HG03060 (cell line): Measurements from ENCODE around the gene TRAK1.

Experiments used
- ATAC-seq: cut with Tn5 transposase; IDR thresholded peaks from one replicate; pipeline ENCODE4 v1.9.1; 2021; ENCODE audit warnings: low read depth, moderate number of reproducible peaks; ENCODE audit not compliant: unreplicated experiment

The TRAK1 gene

DNA sequence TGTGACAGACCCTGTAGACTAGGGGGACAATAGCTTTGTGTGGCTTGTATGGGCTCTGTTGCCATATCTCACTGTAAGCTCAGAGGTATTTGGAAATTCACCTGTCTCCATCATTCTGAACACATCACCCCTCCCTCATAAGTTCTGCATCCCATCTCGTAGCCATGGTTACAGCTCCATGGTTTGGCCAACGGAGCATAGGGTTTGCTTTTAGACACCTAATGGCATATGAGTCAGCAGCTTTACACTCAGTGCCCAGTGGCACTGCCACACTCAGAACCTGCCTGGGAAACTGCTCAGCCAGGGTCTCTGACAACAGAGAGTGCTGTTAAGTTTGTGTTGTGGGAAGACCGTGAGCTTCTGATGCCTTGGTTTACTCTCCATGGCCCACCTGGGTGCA, 107.6 kb downstream of the TRAK1 start:
- ATAC-seq = no peak

DNA sequence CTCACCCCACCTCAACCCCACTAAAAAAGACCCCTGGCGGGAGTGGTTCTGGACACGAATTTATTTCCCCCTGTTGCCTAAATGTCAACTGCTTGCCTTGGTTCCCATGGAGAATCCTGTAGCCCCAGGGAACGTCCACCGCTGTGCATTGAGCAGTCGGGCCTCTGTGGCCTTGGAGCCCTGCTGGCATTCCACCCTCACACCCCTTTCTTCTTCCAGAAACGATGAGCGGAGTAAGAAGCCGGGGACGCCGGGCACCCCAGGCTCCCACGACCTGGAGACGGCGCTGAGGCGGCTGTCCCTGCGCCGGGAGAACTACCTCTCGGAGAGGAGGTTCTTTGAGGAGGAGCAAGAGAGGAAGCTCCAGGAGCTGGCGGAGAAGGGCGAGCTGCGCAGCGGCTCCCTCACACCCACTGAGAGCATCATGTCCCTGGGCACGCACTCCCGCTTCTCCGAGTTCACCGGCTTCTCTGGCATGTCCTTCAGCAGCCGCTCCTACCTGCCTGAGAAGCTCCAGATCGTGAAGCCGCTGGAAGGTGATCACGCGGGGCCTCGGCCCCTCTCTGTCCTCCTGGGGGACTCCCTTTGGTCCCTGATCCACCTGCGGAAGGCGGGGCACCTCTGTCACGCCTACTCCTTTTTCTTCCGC, 111.2 kb downstream of the TRAK1 start:
- ATAC-seq = no peak

DNA sequence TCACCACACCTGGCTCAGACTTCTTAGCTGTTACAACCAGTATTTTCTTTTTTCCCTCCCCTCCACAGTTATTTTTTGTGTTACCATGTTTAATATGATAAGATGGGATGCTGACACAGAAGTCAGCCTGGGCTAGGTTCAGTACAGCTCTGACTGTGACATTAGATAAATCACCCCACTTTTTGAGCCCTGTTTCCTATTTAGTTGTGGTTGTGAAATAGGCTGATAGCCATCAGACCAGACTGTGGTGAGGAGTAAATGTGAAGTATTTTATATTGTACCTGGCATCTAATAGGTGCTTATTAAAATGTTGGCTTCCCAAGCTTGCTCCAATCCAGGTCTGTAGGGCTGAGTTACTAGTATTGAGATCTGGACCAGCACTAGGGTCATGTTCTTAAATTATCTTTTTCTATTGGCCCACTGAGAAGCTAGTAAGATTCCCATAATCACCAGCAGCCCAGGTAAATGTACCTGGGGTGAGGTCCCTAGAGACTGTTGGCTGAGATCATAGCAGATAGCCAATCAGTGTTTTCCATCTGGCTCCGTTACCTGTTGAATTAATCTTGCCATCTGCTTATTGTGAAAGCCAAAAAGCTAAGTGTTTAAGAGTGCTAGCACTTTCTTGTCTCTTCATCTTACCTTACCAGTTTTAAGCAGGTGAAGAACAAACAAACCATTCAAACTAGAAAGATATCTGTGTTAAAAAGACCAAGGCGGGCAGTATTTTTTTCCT, 113.9 kb downstream of the TRAK1 start:
- ATAC-seq = no peak

DNA sequence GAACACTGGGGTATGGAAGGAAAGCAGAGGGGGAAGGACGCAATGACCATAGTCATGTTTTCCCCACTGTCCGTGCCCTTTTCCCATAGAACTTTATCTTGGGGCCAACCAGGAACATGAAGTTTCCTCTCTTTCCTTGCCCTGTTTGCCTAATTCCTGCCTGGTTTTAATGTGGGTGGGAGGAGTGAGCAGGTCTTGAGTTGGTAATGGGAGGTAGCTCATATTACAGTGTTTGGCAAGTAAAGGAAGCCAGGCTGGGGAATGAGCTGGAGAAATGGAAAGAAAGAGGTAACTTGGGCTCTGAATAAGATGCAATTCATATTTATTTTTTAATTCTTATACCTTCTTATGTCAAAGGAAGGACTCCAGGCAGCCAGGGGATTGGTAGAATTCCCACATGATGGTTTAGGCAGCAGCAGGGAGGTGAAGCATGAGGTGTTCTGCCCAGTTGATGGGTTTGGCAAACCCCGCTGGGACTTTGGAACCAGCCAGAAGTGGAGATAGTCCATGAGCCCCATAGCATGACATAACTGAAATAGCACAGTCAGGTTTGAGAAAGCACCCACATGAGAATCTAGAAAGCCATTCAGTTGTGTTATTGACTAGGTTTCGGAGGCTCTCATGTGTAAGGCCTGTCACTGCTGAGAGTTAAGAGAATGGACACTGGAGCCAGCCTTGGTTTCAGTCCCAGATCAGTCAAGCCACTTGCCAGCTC, 114.8 kb downstream of the TRAK1 start:
- ATAC-seq = peak; percentile 66

DNA sequence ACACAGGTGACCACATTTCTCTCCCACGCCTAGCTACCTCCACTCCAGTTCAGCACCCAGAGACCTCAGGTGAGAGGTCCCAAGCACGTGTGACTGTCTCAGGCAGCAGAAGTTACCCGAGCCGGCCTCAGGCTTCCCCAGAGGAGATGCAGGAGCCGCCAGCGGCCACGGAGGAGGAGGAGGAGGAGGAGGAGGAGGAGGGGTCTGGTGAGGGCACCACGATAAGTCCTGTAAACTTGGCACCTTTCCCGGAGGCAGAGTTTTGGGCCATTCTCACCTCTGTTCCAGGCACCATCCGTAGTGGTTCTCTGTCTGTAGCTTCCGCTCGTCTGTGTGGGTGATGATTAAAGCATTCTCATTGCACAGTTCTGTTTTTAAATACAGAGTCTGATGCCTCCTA, 118.8 kb downstream of the TRAK1 start:
- ATAC-seq = no peak

DNA sequence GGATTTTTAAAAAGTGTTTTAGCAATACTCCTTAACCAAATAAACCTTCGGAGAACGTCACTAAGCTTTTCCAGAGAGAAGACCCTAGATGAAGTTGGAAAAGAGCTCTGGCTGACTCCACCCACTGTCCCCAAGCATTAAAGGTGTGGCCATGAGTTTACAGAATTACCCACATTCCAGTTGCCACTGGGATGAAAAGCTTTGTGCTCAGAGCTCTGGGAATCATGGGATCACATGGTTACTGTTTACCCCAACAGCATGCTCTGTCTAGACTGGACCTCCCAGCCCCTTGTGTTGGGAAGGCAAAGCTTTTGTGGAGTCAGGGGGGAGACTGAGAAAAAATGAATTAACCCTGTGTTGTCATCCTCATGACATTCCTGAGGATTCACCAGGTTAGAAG, 119.6 kb downstream of the TRAK1 start:
- ATAC-seq = no peak

DNA sequence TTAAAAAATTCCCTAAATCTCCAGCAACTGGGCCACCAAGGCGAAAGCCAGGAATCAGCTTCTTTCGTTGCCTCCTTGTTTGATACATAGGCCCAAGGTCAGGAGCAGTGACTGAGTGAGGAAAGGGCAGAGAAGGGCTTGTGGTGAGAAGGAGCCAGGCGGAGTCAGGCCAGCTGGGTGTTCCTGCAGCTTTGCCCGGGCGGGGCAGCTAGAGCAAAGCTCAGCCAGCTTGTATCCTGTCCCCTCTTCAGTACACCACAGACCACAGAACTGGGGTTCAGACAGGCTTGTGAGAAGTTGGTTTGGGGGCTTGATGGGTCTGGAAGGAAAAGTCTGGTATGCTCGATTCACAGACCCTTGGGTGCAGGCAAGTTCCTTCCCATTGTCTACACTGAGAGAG, 122.3 kb downstream of the TRAK1 start:
- peak; percentile 32 for ATAC-seq

DNA sequence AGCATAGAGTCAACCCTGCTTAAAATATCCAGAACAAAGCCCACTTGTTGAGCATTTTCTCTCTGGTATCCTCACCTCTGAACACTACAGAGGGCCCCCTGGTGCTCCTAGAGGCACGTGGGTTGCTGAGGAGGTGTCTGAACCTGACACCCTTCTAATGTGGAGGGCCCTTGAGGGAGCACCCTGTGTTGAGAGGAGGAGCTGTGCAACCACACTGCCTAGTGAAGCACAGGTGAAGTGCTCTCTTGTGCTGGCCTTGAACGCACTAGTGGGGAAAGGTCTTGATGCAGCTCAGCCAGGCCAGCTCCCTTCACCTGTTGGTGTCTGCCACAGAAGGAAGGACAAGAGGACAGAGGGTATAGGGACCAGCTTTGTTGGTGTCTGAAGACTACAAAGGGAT, 122.9 kb downstream of the TRAK1 start:
- ATAC-seq = no peak

DNA sequence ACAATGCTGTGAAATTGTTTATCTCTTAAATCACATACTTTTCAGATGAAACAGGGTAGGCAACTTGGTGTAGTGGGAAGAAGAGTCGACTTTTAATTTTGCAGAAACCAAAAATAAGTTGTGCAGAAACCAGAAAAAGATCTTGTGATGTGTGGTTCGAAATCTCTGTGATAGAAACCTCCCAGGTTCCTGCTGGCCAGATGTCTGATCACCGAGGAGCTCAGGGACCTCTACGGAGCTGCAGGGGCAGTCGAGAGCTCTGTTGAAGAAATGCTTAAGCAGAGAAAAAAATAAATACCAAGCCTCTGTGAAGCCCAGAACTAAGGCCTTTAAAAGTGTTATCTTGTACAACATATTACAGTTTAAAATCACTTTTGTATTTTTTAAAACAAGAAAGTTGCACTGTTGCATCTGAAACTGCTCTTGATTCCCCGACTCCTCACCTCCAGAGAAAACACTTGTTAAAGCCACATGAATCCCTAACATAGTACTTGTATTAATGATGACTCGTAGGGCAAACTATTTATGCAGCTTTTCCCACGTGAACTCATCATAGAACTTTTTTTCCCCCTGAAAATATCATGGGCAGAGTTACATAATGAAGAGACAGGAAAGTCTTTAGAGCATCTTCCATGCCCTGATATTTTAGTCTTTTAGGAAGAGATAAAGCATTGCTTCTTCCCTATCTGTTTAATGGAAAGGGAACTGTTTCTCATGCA, 123.6 kb downstream of the TRAK1 start:
- no peak for ATAC-seq

DNA sequence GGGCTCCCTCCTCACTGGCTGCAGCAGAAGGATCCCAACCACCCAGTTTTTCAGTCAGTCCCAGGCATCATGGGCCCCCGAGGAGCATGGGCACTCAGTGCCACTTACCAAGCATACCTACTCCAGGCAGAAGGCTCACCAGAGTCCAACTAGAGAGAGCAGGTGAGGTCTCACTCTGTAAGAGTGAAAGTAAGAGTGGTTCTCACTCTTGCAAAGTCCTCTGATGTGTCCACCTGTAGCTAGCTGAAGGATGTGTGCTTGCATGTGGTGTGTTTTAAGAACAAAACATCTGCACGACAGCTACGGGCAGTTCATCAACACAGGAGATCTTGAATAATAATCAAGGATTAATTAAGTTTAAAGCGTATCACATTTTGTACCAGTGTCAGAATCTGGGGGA, 125.1 kb downstream of the TRAK1 start:
- no peak for ATAC-seq

DNA sequence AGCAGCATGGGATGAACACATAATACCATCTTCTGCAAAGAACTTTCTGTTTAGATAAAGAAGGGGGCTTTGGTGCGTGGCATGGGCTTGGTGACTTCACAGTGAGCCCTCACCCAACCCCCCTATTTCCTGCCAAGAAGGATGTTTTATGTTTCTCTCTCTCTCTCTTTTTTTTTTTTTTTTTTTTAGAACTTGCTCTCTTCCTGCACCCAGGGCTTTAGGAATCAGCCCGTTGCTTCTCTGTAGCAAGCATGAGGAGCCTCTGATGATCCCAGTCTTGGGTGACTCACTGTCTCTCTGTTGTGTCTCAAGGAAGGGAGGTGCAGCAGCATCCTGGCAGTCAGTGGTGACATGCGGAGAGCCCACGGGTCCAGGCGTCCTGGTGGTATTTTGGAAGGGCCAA, 125.8 kb downstream of the TRAK1 start:
- no peak for ATAC-seq

DNA sequence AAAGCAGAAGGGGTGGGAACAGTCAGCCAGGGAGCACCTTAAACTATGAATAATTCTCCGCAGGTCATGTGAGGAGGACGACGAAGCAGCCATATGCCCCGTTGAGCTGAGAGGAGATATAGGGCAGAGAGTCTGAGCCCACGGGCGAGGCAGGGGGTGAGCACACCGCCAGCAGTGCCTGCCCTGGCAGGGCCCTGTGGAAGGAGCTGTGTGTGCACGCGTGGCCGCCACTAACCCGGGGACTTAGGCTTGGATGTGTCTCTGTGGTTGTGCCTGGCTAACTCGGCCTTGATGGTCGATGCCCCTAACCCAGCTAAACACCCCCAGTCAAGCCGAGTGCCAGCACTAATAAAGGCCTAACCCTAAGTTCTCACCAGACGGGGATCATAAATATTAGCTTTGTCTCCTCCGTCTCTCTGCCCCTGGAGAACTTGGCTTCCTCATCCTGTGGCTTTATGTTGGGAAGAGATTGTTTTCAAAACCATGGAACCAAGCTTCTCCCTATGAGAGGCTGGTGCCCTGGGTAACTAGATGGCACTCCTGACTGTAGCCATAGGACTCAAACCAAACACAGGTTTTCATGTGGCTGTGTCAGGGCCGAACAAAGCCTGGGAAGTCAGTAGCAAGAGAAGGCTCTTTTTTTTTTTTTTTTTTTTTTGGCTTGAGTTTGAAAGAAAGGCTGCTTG, 129.4 kb downstream of the TRAK1 start:
- ATAC-seq = no peak

DNA sequence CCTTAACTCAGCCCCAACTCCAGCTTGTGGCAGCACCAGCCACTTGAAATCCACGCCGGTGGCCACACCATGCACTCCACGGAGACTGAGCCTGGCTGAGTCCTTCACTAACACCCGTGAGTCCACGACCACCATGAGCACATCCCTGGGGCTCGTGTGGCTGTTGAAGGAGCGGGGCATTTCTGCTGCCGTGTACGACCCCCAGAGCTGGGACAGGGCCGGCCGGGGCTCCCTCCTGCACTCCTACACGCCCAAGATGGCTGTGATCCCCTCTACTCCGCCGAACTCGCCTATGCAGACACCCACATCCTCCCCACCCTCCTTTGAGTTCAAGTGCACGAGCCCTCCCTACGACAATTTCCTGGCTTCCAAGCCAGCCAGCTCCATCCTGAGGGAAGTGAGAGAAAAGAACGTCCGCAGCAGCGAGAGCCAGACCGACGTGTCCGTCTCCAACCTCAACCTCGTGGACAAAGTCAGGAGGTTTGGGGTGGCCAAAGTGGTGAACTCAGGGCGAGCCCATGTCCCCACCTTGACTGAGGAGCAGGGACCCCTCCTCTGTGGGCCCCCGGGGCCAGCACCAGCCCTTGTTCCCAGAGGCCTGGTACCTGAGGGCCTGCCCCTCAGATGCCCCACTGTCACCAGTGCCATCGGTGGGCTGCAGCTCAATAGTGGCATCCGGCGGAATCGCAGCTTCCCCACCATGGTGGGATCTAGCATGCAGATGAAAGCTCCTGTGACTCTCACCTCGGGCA, 132.0 kb downstream of the TRAK1 start:
- ATAC-seq = no peak

DNA sequence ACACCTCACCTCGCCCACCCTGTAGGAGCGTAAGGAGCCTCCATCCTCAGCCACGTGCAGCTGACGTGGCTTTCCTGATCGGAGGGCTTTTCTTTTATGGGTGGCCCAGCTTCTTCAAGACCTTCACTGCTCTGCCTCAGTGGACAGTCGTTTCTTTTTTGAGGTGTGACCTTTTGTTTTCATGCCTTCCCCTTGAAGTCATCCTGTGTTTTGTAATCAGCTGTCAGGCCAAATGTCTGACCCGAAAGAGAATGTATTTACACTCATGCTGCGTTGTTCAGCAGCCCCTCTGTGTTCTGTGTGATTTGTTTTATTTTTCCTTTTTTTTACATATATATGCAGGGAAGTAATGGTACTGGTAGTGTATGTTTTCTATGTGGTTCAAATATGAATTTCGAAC, 133.0 kb downstream of the TRAK1 start:
- ATAC-seq = no peak

DNA sequence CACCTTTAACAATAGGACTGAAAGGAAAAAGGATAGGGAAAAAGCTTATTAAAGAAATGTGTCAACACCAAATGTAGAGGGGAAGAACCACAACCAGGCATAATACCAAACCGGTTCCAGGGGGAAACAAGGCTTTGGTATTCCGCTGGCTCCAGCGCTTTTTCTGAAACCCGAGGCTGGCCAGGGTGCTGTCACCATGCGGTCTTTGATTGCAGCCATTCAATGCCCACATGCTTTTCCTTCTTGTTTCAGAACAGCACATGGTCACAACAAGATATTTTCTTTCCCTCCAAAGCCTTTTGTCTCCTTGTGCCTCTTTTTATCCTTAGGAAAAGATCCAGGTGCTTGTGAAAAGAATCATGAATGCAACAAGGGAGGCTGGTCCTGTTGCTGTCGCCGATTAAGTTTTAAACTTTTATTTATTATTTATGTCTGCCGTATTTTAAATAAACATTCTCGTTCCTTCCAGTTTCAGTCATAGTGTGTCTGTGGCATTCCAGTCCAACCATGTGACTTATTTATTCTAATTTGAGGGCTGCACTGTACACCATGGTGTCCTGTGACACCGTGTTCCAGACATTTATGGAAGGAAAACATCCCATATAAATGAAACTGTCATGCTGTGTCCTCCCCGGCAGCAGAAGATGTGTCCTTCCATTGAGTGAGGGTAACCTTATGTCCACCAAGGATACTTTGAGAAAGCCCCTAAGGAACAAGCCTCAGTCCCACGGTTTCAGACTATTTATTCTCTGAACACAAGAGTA, 133.7 kb downstream of the TRAK1 start:
- no peak for ATAC-seq

DNA sequence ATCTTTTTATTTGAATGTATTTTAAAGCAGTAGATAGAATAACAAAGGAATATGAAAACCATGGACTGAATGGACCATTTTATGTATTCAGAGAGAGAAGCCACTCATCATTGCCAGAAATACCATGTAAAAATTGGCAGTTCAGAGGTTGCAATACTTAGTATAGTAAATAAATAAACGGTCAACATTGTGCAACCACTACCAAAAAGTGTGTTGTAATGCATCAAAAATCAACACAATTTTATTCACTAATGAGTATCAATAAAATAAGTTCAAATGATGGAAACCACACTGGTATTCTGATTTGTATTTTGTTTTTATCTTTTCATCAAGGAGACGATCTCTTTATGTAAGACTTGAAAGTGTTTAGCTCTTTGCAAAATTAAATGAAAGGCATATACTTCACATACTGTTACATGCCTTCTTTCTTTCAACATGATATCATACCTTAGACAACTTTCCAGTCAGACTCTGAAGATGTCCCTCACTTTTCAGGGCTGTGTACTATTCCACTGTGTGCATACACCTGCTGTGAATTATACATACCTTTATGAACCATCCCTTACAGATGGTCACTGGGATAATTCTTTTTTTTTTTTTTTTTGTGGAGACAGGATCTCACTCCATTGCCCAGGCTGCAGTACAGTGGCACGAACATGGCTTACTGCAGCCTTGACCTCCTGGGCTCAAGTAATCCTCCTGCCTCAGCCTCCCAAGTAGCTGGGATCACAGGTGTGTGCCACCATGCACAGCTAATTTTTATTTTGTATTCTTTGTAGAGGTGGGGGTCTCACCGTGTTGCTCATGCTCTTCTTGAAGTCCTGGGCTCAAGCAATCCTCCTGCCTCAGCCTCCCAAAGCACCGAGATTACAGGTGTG, 134.6 kb downstream of the TRAK1 start:
- ATAC-seq = no peak

DNA sequence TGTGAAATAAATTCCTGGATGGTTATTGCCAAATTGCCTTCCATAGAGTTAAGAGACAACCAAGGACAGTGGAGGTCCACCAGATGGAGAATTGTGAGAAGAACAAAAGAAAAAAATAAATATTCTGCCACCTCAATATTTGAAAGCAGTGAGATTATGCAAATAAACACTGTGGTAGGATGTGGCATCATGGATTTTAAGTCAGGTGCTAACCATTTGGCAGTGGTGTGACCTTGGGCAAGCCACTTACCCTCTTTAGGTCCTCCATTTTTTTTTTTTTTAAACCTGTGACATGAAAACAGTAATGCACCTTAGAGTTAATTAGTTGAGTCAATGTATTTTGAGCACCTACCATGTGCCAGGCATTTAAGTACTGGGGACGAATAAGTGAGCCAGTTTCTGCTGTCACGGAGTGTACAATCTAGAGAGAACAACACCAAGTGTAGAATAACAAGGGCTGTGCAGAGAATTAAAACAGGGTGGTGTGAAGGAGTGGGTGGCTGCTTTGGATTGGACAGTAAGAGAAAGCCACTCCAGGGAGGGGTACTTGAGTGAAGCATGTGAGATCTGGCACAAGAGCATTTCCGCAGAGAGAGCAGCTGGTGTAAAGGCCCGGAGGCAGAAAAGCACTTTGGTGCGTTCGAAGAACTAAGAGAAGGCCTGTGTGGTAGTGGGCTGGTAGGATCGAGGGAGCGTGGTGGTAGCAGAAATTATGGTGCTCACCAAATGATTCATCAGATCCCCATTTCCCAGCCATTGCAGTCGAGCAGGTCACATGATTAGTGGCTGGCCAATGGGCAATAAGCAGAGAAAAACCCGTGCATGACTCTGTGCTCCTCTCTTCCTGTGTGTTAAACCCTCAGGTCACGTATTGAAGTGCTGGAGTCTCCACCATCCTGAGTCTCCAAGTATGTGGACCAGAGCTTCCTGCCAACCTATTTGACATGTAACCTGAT, 135.6 kb downstream of the TRAK1 start:
- no peak for ATAC-seq
